NT2/D1 (cell line): ENCODE measurements around the gene SLC9A9.

Experiments
- SUZ12 ChIP-seq: IDR thresholded peaks from 2 replicates; pipeline ENCODE4 v1.6.1; 2011; ENCODE audit not compliant: insufficient read length, insufficient read depth; ENCODE audit errors: extremely low read depth
- YY1 ChIP-seq: IDR thresholded peaks from 2 replicates; pipeline ENCODE4 v1.6.1; 2011; ENCODE audit not compliant: insufficient read length, insufficient read depth

- no peak for TF ChIP-seq YY1
- TF ChIP-seq SUZ12 = no peak
Observed at GRCh38 chr3:143700431-143700975, 147.8 kb downstream of the SLC9A9 start.
